GM20000 (cell line): ENCODE data around the gene GAS2L3.

ENCODE experiments used
- DNase-seq: peaks from one replicate; pipeline ENCODE4 v3.0.0; 2012; ENCODE audit warnings: low spot score
- TF ChIP-seq, protein P1 (sequence below): IDR thresholded peaks from 2 replicates; pipeline ENCODE4 v1.5.1; 2012; ENCODE audit warnings: mild to moderate bottlenecking, control low read depth; ENCODE audit errors: extremely low read depth, missing control alignments

The GAS2L3 gene

GRCh38 chr12:100643246-100643645 lies 69.8 kb downstream of the GAS2L3 start:
- TF ChIP-seq, protein P1, sequence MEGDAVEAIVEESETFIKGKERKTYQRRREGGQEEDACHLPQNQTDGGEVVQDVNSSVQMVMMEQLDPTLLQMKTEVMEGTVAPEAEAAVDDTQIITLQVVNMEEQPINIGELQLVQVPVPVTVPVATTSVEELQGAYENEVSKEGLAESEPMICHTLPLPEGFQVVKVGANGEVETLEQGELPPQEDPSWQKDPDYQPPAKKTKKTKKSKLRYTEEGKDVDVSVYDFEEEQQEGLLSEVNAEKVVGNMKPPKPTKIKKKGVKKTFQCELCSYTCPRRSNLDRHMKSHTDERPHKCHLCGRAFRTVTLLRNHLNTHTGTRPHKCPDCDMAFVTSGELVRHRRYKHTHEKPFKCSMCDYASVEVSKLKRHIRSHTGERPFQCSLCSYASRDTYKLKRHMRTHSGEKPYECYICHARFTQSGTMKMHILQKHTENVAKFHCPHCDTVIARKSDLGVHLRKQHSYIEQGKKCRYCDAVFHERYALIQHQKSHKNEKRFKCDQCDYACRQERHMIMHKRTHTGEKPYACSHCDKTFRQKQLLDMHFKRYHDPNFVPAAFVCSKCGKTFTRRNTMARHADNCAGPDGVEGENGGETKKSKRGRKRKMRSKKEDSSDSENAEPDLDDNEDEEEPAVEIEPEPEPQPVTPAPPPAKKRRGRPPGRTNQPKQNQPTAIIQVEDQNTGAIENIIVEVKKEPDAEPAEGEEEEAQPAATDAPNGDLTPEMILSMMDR, result no peak
- DNase-seq, result no peak

DNA sequence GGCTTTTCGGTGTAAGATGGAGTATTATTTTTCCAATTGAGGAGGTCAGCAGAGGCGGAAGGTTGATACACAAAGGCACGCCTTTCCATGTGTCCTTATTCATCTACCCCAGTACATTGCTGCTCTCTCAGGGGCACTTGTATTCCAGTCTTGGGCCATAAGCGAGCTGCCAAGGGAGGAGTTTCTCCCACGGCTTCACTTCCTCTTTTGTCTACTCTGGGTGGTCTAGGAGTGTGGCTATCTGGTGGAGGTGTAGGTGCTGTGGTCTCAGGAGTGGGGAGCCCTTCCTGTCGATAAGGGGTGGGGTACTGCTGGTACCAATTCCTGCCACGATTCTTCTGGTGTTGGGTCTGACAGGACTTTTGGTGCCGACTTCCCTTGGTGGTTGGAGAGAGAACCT lies 73.4 kb downstream of the GAS2L3 start:
- TF ChIP-seq, protein P1, result no peak
- no peak for DNase-seq

- TF ChIP-seq, protein P1, result no peak
- DNase-seq, result no peak
These were observed 77.6 kb downstream of the GAS2L3 start for GRCh38 chr12:100651108-100651507.

DNA sequence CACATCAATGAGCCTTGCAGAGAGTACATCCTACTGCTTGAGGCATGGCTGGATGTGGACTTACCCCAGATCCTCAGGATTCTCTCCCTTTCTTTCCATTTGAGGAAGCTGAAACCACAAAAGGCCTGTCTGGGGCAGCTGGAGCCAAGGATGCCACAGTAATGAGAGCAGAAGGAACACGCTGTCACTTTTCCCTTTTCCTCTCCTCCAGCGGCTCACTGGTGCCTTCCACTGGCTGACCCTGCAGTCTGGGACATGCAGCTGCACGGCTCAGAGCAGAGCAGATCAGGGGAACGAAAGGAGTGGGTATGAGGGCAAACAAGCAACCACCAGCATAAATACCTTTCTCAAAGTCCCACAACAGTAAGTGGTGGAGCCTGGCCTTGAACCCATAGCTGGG lies 78.2 kb downstream of the GAS2L3 start:
- TF ChIP-seq, protein P1, result no peak
- DNase-seq, result no peak

DNA sequence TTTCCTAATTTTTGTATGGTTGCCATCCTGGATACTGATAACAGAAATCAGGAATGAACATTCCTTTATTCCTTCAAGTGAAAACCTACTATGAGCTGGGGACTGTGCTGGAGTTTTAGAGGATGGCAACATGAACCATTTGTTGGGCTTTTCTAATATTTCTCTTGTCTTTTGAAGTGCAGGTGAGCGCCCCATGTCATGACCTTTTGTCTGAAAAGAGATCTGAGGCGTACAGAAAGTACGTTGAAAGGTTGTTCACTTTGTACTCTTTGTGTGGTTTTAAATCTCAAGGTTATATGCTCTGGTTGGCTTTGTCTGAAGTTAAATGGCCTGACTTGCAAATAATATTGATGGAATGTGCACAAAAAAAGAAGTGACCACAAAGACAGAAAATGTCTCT lies 79.0 kb downstream of the GAS2L3 start:
- DNase-seq, result no peak
- TF ChIP-seq, protein P1, result no peak

DNA sequence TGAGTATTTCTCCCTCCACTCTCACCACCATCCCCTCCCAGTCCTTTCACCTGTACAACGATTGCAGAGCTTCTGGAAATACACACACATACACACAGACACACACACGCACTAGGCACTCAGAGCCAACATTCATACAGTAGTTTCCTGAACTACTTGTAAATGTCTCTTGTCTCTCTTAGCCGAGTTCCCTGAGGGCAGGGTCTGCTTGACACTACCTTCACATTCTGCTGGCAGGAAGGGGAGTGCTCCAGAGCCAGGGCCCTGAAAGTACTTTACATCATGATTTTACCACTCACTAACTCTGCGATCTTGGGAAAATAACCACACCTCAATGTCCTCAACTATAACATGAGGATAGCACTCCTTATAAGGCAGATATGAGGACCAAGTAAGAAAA lies 82.7 kb downstream of the GAS2L3 start:
- TF ChIP-seq, protein P1, result no peak
- DNase-seq, result no peak

DNA sequence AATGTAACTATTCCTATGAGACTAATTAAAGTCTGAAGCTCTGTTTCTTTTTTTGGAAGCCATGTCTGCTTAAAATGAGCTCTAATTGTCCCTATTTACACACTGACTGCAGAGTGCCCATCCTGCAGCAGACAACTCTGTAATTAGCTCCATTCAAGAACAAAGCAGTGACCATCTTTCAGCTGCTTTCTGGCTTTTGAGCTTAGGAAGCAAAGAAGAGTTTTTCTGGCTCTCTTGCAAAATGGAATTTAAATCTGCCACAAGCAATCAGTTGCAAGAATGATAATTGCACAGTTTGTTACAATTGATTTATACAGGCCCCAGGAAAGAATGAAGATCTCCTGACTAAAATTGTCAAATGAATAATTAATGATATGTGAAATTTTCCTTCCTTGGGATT lies 83.4 kb downstream of the GAS2L3 start:
- no peak for DNase-seq
- TF ChIP-seq, protein P1, result no peak
